ENCODE measurements around the gene CPNE4. TPM values are rescaled to one million over a fixed set of nuclear protein-coding genes. Genes with fewer than 3 reads are reported as not detected.
A peak's percentile ranks its signal among the peaks of the same experiment; 100 is the strongest.

CPNE4 gene
- total RNA-seq (1 to 10 TPM in 1 of 2 donors, under 1 TPM in 1; 0.43 to 1.6 TPM), polyA plus RNA-seq (under 1 TPM; 0.02 to 0.15 TPM)
- long read RNA-seq, donor 1 = 0 reads
- long read RNA-seq, donor 2 = 0 reads
- long read RNA-seq, donor 3 = 0 reads
- long read RNA-seq, donor 4 = 0 reads
- long read RNA-seq, donor 5, partial matches to known transcripts = 0 of 1 reads
- long read RNA-seq, donor 5, other reads (novel, unspliced or antisense) = 0 of 1 reads

DNA sequence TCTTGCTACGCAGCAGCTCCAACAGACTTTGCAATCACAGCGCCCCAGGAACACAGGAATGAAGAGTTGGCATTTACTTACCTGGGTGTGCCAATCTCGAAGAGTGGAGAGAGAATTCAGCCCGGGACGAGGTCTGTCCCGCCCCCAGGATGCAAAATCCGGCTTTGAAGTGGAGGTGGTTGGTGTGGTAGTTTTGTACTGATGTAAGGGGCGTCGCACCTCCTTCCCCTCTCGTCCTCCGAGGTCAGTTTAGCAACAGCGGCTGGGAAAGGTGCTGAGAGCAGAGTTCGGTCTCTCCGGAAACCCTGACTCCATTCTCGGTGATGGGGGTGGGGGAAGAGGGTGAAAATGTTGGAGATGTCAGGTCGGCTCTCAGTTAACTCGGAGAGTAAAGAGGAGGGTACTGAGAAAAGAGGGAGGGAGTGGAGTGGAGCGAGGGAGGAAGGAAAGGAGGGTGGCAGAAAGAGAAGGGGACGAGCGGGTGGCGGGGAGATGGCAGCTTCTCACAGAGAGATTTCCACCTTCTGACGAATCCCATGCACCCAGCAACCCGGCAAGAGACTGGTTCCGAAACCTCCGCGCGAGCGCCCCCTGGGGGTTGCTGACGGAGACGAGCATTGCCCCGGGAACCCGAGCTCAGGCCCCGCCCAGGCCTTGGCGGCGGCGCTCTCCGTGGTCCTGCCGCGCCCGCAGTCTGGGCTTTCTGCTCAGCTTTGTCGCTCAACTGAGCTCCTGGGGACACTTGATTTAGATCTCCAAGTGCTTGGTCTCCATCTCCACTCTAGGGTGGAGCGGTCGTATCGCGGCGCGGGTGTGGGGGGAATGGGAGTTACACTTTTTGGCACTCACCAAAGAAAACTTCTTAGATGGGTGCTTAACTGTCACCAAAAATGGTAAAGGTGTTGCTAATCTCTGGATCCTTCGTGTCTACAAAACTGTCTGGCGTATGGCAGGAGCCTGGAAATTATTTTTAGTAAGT lies at the start of gene CPNE4:
Gene CPNE4, minus strand, starts transcription at position 529 of the 979 bp plus-strand sequence.
- H3K27me3 ChIP-seq (ENCODE audit: control insufficient read depth in 3 of 3, insufficient read depth in 3 of 3, low read length in 2 of 3) = peaks cover 0 to 44% (median 38%) of the 10 kb centered on the region in 3 donors
- peak; percentile 95 for ATAC-seq (ENCODE audit: insufficient read depth, low FRiP score)

DNA sequence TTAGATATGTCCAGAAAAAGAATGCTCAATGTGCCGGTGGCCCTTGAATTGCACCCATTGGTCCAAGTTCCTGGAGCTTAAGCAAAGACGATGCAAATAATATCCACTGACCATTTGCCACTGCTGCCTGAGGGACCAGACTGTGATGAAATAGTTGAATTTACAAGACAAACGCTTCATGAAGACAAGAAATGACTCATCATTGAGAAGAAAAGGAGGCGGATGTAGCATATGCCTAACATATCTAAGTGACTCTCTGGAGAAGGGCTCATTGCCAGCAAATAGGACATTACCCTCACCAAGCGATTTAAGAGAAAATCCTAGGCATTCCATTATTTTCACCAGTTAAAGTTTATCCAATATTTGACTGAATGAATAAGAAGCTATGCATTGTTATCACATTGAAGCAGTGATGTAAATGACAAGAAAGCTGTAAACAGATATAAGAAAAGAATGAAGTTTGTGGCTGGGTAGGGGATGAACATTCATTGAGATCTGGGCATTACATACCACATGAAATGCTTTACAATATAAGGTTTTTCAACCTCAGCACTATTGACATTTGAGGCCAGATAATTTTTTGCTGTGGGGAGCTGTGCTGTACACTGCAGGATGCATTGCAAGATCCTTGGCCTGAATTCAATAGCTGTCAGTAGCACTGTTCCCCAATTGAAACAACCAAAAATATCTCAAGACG lies 48.9 kb upstream of the CPNE4 start:
- H3K27me3 ChIP-seq (ENCODE audit: control insufficient read depth in 3 of 3, insufficient read depth in 3 of 3, low read length in 2 of 3) = no peaks in the 10 kb centered on the region
- WGBS, 2 donors = 70 to 79% methylated on average over 6 of the region's 6 CpGs
- no peak overlapping the region for H3K27ac ChIP-seq (ENCODE audit: low read depth in 1 of 2, low read length in 1 of 2)
- no peak overlapping the region for H3K9ac ChIP-seq (ENCODE audit: insufficient read depth in 1 of 2, low read length in 2 of 2)
- ATAC-seq (ENCODE audit: insufficient read depth, low FRiP score) = no peak
- H3K4me1 ChIP-seq (ENCODE audit: control insufficient read depth in 5 of 5, insufficient read depth in 5 of 5, low read length in 5 of 5) = no peaks in the 10 kb centered on the region
- H3K4me3 ChIP-seq = no peak overlapping the region
- H3K9me3 ChIP-seq (ENCODE audit: control insufficient read depth in 4 of 4, insufficient read depth in 3 of 4, low read length in 3 of 4) = no peaks in the 10 kb centered on the region
- no peak for TF ChIP-seq CTCF (IDR thresholded peaks at IDR 0.05; ENCODE audit: control extremely low read depth, extremely low read depth)
- H3K36me3 ChIP-seq (ENCODE audit: control insufficient read depth in 4 of 4, insufficient read depth in 4 of 4, low read length in 4 of 4) = no peaks in the 10 kb centered on the region
- no peak for DNase-seq

More for the DNA sequence above, at the start of gene CPNE4:
- TF ChIP-seq CTCF (IDR thresholded peaks at IDR 0.05; ENCODE audit: control extremely low read depth, extremely low read depth) = peak; percentile 11
- peak; percentile 69 to 87 (median 81) for DNase-seq
- peaks cover 0 to 8% (median 0%) of the 10 kb centered on the region in 5 donors for H3K4me1 ChIP-seq (ENCODE audit: control insufficient read depth in 5 of 5, insufficient read depth in 5 of 5, low read length in 5 of 5)
- 5 to 6% methylated on average over 49 of the region's 49 CpGs for WGBS, 2 donors
- no peak within 1 kb of the TSS for H3K27ac ChIP-seq (ENCODE audit: low read depth in 1 of 2, low read length in 1 of 2)
- H3K9me3 ChIP-seq (ENCODE audit: control insufficient read depth in 4 of 4, insufficient read depth in 3 of 4, low read length in 3 of 4) = peaks cover 0 to 2% (median 0%) of the 10 kb centered on the region in 4 donors
- H3K36me3 ChIP-seq (ENCODE audit: control insufficient read depth in 4 of 4, insufficient read depth in 4 of 4, low read length in 4 of 4) = no peaks in the 10 kb centered on the region
- no peak within 1 kb of the TSS for H3K9ac ChIP-seq (ENCODE audit: insufficient read depth in 1 of 2, low read length in 2 of 2)
- no peak within 1 kb of the TSS for H3K4me3 ChIP-seq

- DNase-seq = peak in 1 of 3 donors; percentile 3
- no peak for ATAC-seq (ENCODE audit: insufficient read depth, low FRiP score)
- no peak for TF ChIP-seq CTCF (IDR thresholded peaks at IDR 0.05; ENCODE audit: control extremely low read depth, extremely low read depth)
- WGBS, 2 donors = 67 to 93% methylated on average over 3 of the region's 3 CpGs
- Histone ChIP-seq H3K4me1 (ENCODE audit: control insufficient read depth in 5 of 5, insufficient read depth in 5 of 5, low read length in 5 of 5) (no peaks in the 10 kb centered on the region), H3K27ac (ENCODE audit: low read depth in 1 of 2, low read length in 1 of 2) (no peak overlapping the region), H3K4me3 (no peak overlapping the region), H3K9me3 (ENCODE audit: control insufficient read depth in 4 of 4, insufficient read depth in 3 of 4, low read length in 3 of 4) (no peaks in the 10 kb centered on the region), H3K27me3 (ENCODE audit: control insufficient read depth in 3 of 3, insufficient read depth in 3 of 3, low read length in 2 of 3) (no peaks in the 10 kb centered on the region), H3K9ac (ENCODE audit: insufficient read depth in 1 of 2, low read length in 2 of 2) (no peak overlapping the region), H3K36me3 (ENCODE audit: control insufficient read depth in 4 of 4, insufficient read depth in 4 of 4, low read length in 4 of 4) (no peaks in the 10 kb centered on the region)
Observed at GRCh38 chr3:132083159-132083558, 48.3 kb upstream of the CPNE4 start.

Data from lung (tissue), 16 donors.